Measurements from ENCODE around the gene WDR20. TPM values are rescaled to one million over a fixed set of nuclear protein-coding genes. Genes with fewer than 3 reads are reported as not detected.

WDR20 gene
- total RNA-seq, 4 donors from 2014 or later: 15.0 to 26.7 (median 18.3) TPM

DNA sequence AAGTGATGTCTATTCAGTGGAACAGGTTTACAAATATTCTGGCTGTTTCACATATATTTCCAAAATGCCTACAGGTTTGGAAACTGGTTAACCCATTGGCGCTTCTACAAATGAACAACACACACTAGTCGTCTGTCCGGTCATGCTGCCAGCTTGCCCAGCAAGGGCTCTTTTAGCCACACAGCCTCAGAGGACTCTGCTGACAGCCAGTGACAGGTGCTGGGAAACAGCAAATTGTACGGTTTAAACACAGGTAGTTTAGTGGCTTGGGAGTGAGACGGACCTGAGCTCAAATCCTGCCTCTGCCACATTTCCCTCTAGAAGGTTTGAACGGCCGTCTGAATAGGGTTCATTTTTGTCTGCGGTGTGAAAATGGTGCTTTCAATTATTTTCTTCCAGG is 111.5 kb downstream of the WDR20 start:
- Histone ChIP-seq H3K4me3 (no peak overlapping the region), H3K27me3 (no peaks in the 10 kb centered on the region), H3K4me1 (no peaks in the 10 kb centered on the region), H3K36me3 (peaks cover 0 to 25% (median 0%) of the 10 kb centered on the region in 3 donors), H3K9me3 (no peaks in the 10 kb centered on the region), H3K27ac (no peak overlapping the region)
- no peak for DNase-seq (ENCODE audit: low spot score in 2 of 2)
- 93 to 95% methylated on average over 8 of the region's 8 CpGs for WGBS, 2 donors
- TF ChIP-seq POLR2A (IDR thresholded peaks at IDR 0.05): no peak
- no peak for TF ChIP-seq EP300 (IDR thresholded peaks at IDR 0.05)
- TF ChIP-seq, protein P1, sequence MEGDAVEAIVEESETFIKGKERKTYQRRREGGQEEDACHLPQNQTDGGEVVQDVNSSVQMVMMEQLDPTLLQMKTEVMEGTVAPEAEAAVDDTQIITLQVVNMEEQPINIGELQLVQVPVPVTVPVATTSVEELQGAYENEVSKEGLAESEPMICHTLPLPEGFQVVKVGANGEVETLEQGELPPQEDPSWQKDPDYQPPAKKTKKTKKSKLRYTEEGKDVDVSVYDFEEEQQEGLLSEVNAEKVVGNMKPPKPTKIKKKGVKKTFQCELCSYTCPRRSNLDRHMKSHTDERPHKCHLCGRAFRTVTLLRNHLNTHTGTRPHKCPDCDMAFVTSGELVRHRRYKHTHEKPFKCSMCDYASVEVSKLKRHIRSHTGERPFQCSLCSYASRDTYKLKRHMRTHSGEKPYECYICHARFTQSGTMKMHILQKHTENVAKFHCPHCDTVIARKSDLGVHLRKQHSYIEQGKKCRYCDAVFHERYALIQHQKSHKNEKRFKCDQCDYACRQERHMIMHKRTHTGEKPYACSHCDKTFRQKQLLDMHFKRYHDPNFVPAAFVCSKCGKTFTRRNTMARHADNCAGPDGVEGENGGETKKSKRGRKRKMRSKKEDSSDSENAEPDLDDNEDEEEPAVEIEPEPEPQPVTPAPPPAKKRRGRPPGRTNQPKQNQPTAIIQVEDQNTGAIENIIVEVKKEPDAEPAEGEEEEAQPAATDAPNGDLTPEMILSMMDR (IDR thresholded peaks at IDR 0.05): no peak

GRCh38 chr14:102252834-102253801 is 113.4 kb downstream of the WDR20 start:
- TF ChIP-seq, protein P1 (IDR thresholded peaks at IDR 0.05): no peak
- TF ChIP-seq POLR2A (IDR thresholded peaks at IDR 0.05) (no peak), EP300 (IDR thresholded peaks at IDR 0.05) (no peak)
- no peaks in the 10 kb centered on the region for H3K9me3 ChIP-seq
- H3K4me3 ChIP-seq: no peak overlapping the region
- 89 to 91% methylated on average over 21 of the region's 21 CpGs for WGBS, 2 donors
- no peak overlapping the region for H3K27ac ChIP-seq
- no peak for DNase-seq (ENCODE audit: low spot score in 2 of 2)
- H3K36me3 ChIP-seq: peaks cover 0 to 25% (median 0%) of the 10 kb centered on the region in 3 donors
- H3K27me3 ChIP-seq: no peaks in the 10 kb centered on the region
- no peaks in the 10 kb centered on the region for H3K4me1 ChIP-seq

DNA sequence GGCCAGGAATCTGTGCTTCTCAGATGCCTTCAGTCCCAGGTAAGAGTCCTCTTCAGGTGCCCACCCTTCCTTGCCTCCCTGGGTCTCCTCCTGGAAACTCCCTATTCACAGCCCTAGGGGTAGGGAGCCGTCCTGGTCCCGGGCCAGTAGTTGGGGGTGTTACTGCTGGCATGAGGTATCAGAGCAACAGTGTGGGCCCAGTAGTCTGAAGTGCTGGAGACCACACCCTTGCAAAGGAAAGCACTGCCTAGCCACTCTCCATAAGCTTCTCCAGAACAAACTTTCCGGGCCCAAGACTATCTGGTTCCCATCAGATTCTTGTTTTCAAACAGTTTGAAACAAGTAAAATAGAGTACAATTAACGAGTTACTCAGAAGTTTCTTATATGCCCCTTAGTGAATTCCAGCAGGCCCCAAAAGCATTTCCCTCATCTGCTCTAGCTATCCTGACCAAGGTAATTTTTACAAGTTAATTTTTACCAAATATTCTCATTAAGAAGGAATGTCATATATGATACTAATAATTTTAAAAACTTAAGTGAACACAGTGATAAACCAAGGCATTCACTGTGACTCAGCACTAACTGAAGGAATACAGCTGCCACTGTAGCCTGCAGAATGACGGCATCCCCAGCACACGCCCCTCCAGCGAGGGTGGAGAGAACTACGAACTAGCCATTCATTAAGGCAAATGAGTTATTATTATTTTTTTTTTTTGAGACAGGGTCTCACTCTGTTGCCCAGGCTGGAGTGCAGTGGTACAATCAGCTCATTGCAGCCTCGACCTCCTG is 115.9 kb downstream of the WDR20 start:
- Histone ChIP-seq H3K36me3 (peaks cover 0 to 8% (median 0%) of the 10 kb centered on the region in 3 donors), H3K27ac (peak overlapping the region in 2 of 4 donors; percentile 0 to 20), H3K4me1 (no peaks in the 10 kb centered on the region), H3K27me3 (no peaks in the 10 kb centered on the region), H3K9me3 (no peaks in the 10 kb centered on the region), H3K4me3 (no peak overlapping the region)
- 70 to 75% methylated on average over 9 of the region's 9 CpGs for WGBS, 2 donors
- no peak for DNase-seq (ENCODE audit: low spot score in 2 of 2)
- no peak for TF ChIP-seq EP300 (IDR thresholded peaks at IDR 0.05)

DNA sequence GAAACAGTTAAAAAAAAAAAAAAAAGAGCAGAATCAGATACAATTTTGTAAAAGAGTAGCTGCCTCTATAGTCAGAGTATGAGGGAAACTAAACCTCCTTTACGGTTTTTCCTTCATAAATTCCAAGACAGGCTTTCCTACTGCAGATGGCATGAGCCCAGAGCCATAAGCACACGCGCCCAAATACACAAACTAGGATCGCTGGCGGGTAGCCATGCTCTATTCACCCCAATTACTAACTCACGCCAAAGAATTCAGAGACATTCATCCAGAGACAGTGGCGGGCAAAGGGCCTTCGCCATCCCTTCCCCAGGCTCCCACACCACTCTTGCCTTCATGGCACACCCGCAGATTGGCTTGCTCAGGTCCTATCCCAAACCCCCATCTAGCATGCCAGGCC is 117.0 kb downstream of the WDR20 start:
- WGBS, 2 donors: 41 to 60% methylated on average over 9 of the region's 9 CpGs
- no peaks in the 10 kb centered on the region for H3K9me3 ChIP-seq
- no peak overlapping the region for H3K4me3 ChIP-seq
- no peaks in the 10 kb centered on the region for H3K27me3 ChIP-seq
- no peaks in the 10 kb centered on the region for H3K36me3 ChIP-seq
- TF ChIP-seq, protein P1 (IDR thresholded peaks at IDR 0.05): no peak
- TF ChIP-seq EP300 (IDR thresholded peaks at IDR 0.05) (no peak), POLR2A (IDR thresholded peaks at IDR 0.05) (no peak)
- H3K27ac ChIP-seq: no peak overlapping the region
- no peak for DNase-seq (ENCODE audit: low spot score in 2 of 2)
- no peaks in the 10 kb centered on the region for H3K4me1 ChIP-seq

- H3K36me3 ChIP-seq: no peaks in the 10 kb centered on the region
- peaks cover 0 to 11% (median 0%) of the 10 kb centered on the region in 4 donors for H3K4me1 ChIP-seq
- H3K9me3 ChIP-seq: no peaks in the 10 kb centered on the region
- WGBS, 2 donors: 93 to 96% methylated on average over 6 of the region's 6 CpGs
- no peak overlapping the region for H3K27ac ChIP-seq
- H3K4me3 ChIP-seq: no peak overlapping the region
- H3K27me3 ChIP-seq: no peaks in the 10 kb centered on the region
- TF ChIP-seq EP300 (IDR thresholded peaks at IDR 0.05): no peak
- TF ChIP-seq, protein P1 (IDR thresholded peaks at IDR 0.05): no peak
- TF ChIP-seq POLR2A (IDR thresholded peaks at IDR 0.05): no peak
- DNase-seq (ENCODE audit: low spot score in 2 of 2): no peak
These were observed 118.4 kb downstream of the WDR20 start for GRCh38 chr14:102258136-102258535.

Other genes with a start within 250 kb of the WDR20 start
- gene DYNC1H1, start 175.3 kb upstream of the WDR20 start, total RNA-seq: 100 to 1,000 TPM; 506 to 690 (median 631) TPM
- gene HSP90AA1, start 52.9 kb upstream of the WDR20 start, total RNA-seq: 100 to 1,000 TPM; 185 to 396 (median 265) TPM
- gene MOK, start 165.3 kb downstream of the WDR20 start, total RNA-seq: 10 to 100 TPM; 27.6 to 29.3 (median 28.8) TPM
- gene ZNF839, start 179.8 kb downstream of the WDR20 start, total RNA-seq: 10 to 100 TPM; 10.6 to 19.9 (median 13.8) TPM
- 10 to 100 TPM; 21.2 to 40.2 (median 31.2) TPM for gene CINP, start 223.0 kb downstream of the WDR20 start, total RNA-seq
- gene TECPR2, start 223.0 kb downstream of the WDR20 start, total RNA-seq: 10 to 100 TPM; 21.2 to 77.7 (median 32.8) TPM